NCI-H1930 (cell line): ENCODE data around the gene HOXA13.

ENCODE experiments used
- DNase-seq, 2 experiments: peaks; one replicate each; lab custom pipeline; 2025; lab: John Stamatoyannopoulos, UW

HOXA13 gene

DNA sequence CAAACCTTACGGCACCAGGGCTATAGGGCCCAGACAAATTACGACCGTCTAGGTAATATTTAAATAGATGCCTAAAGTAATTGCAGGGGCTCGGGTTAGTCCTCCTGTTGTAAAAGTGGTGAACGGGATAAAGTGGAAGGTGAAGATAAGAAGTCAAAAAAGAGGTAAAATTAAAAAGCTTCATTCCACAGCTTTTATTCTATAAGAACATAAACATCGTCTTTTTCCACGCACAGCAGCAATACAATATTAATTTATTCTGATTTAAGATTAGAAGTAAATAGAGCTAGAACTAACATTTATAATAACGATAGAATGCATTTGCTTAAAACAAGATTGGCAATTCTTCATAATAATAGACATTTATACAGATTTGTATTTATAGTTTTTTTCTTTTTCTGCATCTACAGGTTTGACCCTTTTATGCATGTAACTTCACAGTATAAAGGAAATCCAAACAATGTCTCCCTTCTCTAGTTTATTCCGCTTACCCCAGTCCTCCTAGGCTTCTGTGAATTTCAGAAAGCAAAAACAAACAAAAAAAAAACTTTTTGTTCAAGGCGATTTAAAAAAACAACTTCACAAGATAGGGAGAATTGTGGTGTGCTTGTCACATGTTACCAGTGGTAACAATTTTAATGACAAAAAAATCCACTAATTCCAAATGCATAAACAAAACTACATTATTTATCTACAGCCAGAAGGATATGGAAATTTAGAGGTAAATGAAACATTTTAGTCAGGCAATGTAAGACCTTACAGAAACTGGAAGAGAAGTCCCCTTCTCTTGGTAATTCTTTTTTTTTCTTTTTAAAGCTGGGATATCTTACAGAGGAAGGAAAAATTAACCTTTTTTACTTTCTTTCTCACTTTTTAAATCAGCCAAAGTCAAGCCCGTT, 29.2 kb downstream of the HOXA13 start:
- no peak for DNase-seq

DNA sequence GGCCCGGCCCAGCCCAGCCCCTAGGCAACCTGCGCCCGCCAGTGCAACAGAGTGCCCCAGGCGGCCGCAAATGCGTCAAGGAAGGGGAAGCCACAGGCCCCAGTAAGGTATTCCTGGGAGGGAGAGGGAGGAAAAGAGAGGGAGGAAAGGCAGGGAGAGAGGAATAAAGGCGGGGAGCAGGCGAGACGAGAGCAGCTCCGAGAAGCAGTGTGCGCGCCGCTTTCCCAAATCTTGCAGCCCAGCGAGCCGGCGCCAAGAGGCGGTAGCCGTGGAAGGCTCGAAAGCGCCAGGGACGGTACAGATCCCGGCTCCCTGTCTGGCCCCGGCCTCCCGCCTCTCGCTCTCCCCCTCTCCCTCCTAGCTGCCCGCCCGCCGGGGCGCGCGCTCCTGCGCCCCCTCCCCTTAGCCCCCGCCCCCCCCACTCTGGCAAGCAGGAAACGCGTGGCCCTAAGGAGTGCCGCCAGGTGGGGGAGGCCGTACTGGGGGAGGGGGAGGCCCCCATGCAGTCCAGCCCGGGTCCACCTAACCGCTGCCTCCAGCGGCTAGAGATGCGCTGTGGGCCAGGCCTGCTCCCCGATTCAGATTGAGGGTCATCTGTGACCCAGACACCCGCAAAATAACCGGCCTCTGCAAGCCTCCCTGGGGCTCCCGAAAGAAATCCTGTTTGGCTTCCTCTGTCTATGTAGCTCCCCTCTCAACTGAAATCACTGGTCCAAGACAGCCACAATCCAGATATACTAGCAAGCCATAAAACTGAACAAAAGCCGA, 30.0 kb downstream of the HOXA13 start:
- peak; percentile 53 to 69 for DNase-seq

DNA sequence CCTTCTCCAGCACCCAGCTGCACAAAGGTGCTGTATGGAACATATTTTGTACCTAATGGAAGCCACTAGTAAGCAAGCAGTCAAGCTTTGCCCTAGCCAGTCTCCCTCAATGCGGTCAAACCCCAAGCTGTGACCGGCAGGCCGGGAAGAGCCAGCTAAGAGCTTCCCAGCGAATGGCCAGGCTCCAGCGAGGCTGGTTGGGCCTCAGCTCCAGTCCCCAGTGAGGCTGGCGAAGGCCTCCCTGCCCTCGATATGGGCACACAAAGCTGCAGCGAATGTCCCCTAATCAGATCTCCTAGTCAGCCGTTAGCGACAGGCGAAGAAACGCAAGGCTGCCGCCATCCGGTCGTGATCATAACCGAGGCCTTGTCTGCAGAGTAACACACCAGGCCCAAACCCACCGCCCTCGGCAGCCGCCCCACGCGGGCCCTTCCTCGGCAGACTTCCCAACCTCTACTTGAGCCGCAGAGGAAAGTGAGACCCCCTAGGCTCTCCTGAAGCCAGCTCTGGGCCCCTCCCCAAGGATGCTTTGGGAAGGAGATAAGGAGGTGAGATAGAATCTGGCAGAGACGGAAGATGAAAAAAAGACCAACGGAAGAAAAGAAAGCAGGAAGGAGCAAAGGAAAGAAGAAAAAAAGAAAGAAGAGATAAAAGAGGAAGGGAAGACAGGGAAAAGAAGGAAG, 31.5 kb downstream of the HOXA13 start:
- DNase-seq = peak; percentile 46 to 73

DNA sequence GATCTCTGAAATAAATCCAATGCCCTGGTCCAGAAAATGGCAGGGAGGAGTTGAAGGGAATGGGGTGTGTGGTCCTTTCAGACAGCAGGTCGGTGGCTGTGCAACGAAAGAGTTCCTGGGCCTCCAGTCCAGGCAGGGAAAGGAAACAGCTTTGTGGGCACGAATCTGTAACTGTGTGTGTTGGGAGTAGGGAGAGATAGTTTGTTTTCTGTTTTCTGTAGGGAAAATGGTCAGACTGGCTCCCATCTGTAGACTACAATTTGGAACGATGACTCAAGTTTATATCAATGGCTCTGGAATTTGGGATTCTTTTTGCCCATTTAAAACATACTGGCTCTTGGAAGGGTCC, 32.0 kb downstream of the HOXA13 start:
- DNase-seq = no peak

DNA sequence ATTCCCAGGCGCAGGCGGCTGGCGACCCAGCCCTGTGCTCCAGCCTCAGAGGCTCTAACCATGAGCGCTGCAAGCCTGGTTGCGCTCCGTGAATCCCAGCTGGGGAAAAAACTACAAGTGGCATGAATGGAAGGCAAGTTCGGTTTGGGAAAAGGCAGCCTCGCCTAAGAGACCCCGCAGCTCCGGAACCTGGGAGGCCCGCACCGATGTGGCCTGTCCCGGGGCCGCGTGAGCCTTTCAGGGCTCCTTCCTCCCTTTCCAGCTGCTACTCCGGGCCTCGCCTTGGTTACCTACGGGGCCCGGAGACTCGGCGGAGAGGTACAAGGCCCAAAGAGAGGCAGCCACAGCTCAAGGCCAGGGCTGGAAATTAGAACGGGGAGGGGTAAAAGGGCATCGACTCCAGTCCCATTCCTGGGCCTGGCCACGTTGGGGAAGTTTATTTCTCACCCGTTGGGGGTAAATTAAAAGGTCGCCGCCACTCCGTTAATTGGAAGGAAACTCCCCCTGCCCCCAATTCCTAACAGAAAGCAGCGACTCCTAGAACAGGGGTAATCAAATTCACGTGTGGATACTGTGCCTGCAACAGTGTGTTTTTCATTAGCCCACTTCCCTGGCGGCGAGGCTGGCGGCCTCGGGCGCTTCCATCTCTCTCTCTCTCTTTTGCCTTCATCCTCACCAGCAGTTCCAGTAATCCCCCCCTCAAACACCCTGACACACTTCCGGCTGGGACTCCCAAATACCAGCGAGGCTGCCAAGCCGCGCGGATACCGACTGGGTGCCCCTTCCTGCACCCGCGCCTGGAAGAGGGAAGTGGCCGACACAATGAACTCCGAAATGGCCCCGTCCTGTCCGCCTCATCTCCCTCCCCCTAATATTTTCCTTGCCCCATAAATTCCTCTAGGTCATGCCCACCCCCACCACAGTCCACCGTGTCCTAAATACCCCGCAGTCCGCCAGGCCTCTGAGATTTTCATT, 33.1 kb downstream of the HOXA13 start:
- DNase-seq = no peak

DNA sequence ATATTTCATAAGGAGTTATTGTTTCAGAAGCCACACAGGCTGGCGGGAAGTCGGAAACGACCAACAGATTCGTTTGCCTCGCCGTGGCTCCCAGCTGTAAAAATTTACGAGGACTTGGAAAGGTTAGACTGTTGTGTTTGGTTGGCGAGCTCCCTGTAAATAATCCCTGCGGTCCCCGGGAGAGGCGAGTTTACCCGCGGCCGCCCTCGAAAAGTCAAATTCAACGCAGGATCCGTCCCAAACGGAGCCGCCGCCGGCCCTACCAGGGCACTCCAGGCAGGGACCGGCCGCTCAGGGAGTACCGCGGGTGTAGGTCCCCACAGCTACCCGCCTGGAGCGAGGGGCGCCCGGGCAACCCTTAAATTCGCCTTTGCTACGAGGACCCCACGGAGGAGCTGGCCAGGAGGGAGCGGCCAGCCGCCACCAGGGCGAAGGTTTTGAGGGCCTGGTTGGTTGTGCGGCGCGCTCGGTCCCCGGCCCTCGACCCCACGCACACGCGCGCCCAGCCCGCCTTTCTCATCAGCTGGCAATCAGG, 33.8 kb downstream of the HOXA13 start:
- DNase-seq = peak in 1 of 2 experiments; percentile 59

DNA sequence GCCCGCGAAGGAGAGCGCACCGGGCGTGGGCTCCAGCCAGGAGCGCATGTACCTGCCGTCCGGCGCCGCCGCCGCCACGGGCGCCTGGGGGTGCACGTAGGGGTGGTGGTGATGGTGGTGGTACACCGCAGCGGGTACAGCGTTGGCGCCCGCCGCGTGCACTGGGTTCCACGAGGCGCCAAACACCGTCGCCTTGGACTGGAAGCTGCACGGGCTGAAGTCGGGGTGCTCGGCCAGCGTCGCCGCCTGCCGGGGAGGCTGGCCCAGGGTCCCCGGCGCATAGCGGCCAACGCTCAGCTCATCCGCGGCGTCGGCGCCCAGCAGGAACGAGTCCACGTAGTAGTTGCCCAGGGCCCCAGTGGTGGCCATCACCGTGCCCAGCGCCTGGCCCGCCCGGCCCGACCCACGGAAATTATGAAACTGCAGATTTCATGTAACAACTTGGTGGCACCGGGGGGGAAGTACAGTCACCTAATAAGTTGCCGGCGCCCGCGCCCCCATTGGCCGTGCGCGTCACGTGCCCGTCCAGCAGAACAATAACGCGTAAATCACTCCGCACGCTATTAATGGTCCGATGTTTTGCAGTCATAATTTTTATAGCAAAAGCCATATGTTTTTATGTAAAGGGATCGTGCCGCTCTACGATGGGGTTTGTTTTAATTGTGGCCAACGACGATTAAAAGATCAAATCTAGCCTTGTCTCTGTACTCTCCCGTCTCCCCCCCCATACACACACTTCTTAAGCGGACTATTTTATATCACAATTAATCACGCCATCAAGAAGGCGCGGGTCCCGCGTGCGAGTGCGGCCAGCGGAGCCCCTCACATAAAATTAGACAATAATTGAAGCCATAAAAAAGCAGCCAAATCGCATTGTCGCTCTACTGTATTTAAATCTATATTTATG, 34.5 kb downstream of the HOXA13 start, which contains the start of gene HOXA9:
Gene HOXA9, minus strand, starts transcription at position 449 of the 907 bp plus-strand sequence. Its CDS starts 80 bp downstream, at position 369.
- peak; percentile 73 to 75 for DNase-seq

DNA sequence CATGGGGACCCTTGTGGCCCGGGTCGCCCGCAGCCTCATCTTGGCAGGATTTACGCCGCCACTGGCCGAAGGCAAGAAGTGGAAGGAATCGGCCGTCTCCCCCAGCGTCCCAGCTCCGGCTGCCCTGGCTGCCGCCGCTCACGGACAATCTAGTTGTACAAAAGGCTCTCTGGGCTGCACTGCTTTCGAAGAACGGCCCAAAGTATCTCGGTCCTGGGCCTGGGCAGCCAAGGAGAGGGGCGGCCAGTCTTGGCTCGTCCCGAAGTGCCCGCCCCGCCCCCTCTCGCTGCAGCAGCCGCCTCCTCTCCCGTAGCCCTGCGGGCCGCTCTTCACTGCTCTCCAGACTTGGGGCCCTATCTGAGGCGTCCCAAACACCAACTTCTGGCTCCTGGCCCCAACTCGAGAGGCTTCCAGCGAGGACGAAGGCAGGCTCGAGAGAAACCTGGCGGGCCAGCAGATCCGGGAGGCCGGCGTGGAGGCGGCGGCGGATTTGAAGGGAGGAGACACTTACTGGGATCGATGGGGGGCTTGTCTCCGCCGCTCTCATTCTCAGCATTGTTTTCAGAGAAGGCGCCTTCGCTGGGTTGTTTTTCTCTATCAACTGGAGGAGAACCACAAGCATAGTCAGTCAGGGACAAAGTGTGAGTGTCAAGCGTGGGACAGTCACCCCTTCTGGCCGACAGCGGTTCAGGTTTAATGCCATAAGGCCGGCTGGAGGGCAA, 35.4 kb downstream of the HOXA13 start:
- no peak for DNase-seq

DNA sequence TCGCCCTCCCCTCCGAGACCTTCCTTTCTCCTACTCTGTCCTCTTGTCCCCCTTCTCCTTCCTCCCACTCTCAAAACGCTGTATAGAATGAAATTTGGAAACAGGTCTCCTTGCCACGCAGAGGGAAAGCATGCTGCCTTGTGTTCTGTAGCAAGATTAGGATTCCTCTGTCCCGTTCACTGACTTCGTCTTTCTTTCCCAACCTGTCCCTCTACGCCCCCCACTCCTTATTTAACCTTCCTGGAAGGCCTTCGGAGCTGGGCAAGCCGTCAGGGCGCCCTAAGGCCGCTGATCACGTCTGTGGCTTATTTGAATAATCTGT, 35.9 kb downstream of the HOXA13 start:
- no peak for DNase-seq

DNA sequence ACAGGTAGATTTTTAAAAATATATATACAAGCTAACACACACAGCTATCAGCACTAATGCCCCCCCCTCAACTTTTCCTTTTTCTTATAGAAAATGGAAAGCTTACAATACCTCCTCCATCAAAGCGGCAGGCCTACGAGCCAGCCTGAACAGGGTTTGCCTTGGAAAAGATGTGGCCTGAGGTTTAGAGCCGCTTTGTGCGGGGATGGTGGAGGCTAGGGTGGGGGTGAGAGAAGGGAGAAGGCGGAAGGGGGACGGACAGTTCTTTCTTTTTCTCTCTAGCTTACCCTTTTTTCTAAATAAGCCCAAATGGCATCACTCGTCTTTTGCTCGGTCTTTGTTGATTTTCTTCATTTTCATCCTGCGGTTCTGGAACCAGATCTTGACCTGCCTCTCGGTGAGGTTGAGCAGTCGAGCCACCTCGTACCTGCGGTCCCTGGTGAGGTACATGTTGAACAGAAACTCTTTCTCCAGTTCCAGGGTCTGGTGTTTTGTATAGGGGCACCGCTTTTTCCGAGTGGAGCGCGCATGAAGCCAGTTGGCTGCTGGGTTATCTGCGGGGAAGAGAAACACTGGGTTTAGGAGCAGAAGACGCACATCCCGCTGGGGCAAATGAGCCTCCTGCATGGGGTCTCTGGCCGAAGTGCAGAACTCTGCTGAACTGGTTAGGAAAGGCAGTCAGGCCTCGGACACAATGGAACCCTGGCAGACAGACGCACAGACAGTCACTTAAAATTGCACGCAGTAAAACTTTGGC, 36.4 kb downstream of the HOXA13 start:
- no peak for DNase-seq

DNA sequence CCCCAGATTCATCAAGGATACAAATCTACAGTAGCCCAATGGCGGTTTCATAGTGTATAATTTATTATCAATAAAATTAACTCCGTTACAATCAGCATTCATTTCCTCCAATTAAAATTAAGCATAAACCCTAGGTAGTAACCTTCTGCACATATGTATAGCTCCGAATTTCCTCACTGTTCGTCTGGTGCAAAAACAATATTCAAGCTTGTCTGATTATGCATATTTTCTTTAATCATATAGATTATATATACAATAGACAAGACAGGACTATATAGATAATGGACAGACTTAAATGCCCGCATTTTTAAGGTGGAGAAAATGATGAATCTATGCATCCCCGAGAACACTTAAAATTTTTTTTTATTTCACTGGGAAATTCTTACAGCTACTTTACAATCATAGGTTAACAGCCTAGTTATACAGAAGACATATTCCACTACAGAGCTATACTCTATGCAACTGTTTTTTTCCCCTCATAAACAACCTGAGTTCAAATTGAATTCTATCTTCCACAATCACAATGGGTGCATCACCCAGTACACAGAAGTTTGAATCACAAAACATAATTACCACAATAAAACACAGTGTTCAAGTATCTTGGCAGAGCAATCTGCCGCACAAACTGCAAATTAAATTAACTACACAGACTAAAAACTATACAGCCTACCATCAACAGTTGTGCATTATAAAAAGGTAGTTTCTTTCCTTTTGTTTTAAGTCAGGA, 37.2 kb downstream of the HOXA13 start:
- no peak for DNase-seq

DNA sequence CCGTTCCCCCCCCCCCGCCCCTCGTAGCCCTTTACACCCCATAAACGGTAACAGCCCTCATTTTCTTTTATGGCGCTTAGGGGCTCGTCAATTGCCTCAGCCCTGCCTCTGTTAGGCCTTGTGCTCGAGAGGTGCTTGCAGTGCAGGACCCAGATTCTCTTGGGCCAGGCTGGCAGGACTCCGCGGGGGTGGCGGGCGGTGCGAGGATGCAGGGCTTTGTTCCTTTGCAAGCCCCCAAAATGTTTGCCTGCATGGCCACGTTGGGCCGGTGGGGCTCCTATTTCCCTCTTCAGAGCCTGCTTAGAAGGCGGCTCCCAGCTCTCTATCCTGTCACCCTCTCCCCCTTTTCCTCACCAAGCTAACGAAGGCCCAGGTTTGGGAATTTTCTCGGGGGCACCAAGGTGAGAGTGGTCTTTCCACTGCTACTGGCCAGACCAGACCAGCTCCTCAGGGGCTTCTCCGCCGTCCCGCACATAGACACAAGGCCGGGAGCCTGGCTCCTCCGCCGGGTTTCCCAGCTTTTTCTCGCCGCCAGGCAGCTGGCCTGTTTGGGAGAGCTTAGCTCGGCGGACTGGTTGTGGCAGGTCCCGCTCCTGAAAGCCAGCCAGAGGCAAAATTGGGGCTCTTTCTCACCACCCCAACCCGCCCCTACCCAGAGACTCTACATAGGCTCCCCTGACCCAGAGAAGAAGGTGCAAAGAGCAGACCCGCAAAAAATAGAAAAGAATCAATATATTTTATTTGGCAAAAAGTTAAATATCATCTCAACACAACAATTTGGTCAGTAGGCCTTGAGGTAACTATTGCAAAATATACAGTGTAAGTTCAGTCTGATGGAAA, 38.0 kb downstream of the HOXA13 start:
- DNase-seq = no peak

DNA sequence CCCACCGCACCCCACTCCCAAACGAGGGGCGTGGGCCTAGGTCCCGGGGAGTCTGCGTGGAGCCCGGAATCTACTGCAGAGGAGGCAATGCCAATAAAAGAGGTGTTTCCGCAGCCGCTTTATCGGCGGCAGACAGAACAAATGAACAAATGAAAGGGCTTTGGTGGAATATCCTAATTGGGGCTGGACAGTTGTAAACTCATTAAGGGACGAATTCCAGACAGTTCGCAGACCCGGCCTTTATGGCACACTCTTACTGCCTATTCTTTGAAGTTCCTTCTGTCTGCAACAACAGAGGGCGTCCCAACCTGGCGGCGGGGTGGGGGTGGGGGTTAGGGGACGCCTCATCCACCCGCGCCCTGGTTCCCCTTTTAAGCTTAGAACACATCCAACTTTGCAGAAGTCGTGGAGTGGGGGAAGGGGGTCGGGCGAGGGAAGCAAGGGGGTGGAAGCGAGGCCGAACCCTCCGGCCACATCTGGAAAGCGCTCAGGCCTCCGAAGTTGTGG, 38.6 kb downstream of the HOXA13 start:
- no peak for DNase-seq

DNA sequence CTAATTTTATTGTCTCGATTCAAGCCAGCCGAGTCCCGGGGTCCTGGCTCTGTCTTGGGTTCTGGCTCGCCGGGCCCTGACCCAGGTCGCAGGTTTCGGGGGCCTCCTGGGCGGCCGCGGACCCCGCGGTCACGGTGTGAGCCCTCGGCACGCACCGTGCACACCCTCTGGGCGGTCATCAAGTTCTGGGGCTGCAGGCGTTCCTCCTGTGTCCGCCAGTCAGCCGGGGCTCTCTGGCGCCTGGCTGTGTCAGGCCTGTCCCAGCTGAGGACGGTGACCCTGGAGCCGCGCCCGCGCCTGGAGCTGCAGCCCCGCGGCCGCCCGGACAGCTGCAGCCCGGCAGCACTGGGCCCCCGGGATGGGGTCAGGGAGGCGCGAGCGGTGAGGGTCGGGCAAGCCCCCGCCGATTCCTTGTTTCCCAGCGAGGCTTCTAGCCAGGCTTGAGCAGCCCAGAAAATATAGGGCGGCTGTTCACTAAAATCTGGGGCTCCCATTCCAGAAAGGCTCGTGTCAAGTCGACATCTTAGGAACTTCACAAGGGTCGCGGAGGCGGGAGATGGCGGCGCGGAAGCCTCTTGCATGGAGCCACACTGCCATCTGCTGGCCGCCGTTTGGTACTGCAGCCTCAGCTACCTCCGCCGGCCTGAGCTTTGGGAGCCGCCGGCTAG, 39.2 kb downstream of the HOXA13 start:
- peak; percentile 54 to 78 for DNase-seq

DNA sequence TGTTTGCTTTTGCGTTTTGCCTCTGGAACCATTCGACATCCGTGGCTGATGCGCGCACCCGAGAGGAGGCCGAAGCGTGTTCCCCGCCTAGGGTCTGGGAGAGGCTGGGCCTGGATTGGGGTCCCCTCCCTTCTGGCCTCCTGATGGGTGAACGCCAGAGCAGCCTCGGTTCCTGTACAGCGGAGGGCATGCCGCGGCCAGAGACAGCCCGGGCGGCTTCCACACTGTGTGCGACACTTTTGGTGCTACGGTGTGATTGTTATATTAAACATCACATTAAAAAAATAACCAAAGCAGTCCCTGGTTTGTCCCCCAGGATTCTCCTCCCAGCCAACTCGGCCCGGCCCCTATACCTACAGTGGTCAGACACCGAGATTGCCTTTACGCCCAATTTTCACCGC, 39.7 kb downstream of the HOXA13 start:
- no peak for DNase-seq
